SK-N-SH treated with all-trans-retinoic acid at 6 μM for 48 hours (cell line): Measurements from ENCODE around the gene USP5.
"Not testable (repeated sequence)": the region's sequence is repeated elsewhere in the genome, so short reads cannot be mapped to it uniquely, and the experiment has no call there.

Experiments used
- ATAC-seq: fragments of 200-7000 bp; cut with Tn5 transposase; 3 replicates; pipeline ENCODE4 v1.9.1; 2020; ENCODE audit warnings: mild to moderate bottlenecking, moderate library complexity
- ARNTL ChIP-seq: fragments of 450-650 bp; formaldehyde crosslinking; IDR thresholded peaks from 2 replicates; pipeline ENCODE4 v1.5.0; 2020; ENCODE audit warnings: low read depth, mild to moderate bottlenecking, moderate library complexity, borderline replicate concordance
- CSDC2 ChIP-seq: fragments of 250-450 bp; sonication (Bioruptor Pico); IDR thresholded peaks from 2 replicates; pipeline ENCODE4 v1.5.0; 2020; ENCODE audit warnings: mild to moderate bottlenecking, moderate library complexity
- GLIS3 ChIP-seq: fragments of 250-450 bp; sonication (Bioruptor Pico); IDR thresholded peaks from 2 replicates; pipeline ENCODE4 v1.5.0; 2020; ENCODE audit warnings: mild to moderate bottlenecking, moderate library complexity
- ISL1 ChIP-seq: fragments of 250-450 bp; sonication (Bioruptor Pico); IDR thresholded peaks from 2 replicates; pipeline ENCODE4 v2.1.2; 2022; ENCODE audit warnings: mild to moderate bottlenecking, moderate library complexity
- OSR1 ChIP-seq: fragments of 250-450 bp; sonication (Bioruptor Pico); IDR thresholded peaks from 2 replicates; pipeline ENCODE4 v1.8.0; 2022; ENCODE audit warnings: moderate library complexity, mild to moderate bottlenecking, inconsistent platforms
- RARB ChIP-seq: fragments of 250-450 bp; sonication (Bioruptor Pico); IDR thresholded peaks from 2 replicates; pipeline ENCODE4 v1.8.0; 2021; ENCODE audit warnings: mild to moderate bottlenecking, moderate library complexity
- SNAI2 ChIP-seq: fragments of 250-450 bp; sonication (Bioruptor Pico); IDR thresholded peaks from 2 replicates; pipeline ENCODE4 v1.5.0; 2020; ENCODE audit warnings: mild to moderate bottlenecking, moderate library complexity
- TCF4 ChIP-seq: fragments of 250-450 bp; sonication (Bioruptor Pico); IDR thresholded peaks from 2 replicates; pipeline ENCODE4 v1.8.0; 2021; ENCODE audit warnings: mild to moderate bottlenecking, moderate library complexity, borderline replicate concordance
- TOX ChIP-seq: fragments of 250-450 bp; sonication (Bioruptor Pico); IDR thresholded peaks from 2 replicates; pipeline ENCODE4 v1.8.0; 2021; ENCODE audit warnings: mild to moderate bottlenecking, moderate library complexity, borderline replicate concordance
- ZC3H10 ChIP-seq: fragments of 250-450 bp; sonication (Bioruptor Pico); IDR thresholded peaks from 2 replicates; pipeline ENCODE4 v1.5.1; 2021; ENCODE audit warnings: mild to moderate bottlenecking, moderate library complexity
- ZFP3 ChIP-seq: fragments of 250-450 bp; sonication (Bioruptor Pico); IDR thresholded peaks from 2 replicates; pipeline ENCODE4 v1.5.0; 2020; ENCODE audit warnings: mild to moderate bottlenecking, moderate library complexity
- ZFP30 ChIP-seq: fragments of 450-650 bp; formaldehyde crosslinking; IDR thresholded peaks from 2 replicates; pipeline ENCODE4 v1.5.0; 2022; ENCODE audit warnings: mild to moderate bottlenecking, moderate library complexity
- ZNF565 ChIP-seq: fragments of 450-650 bp; formaldehyde crosslinking; conservative IDR thresholded peaks from 2 replicates; pipeline ENCODE4 v1.5.0; 2020; ENCODE audit warnings: low read depth, mild to moderate bottlenecking, moderate library complexity
- ZNF8 ChIP-seq: fragments of 450-650 bp; formaldehyde crosslinking; IDR thresholded peaks from 2 replicates; pipeline ENCODE4 v1.5.0; 2020; ENCODE audit warnings: mild to moderate bottlenecking, moderate library complexity
- TF ChIP-seq, protein P1 (sequence below): fragments of 250-450 bp; sonication (Bioruptor Pico); IDR thresholded peaks from 2 replicates; pipeline ENCODE4 v1.5.1; 2020; ENCODE audit warnings: low read depth, mild to moderate bottlenecking, moderate library complexity
- TF ChIP-seq, protein P2 (sequence below): fragments of 250-450 bp; sonication (Bioruptor Pico); IDR thresholded peaks from 2 replicates; pipeline ENCODE4 v1.5.1; 2021; ENCODE audit warnings: mild to moderate bottlenecking, moderate library complexity
- TF ChIP-seq, protein P3 (sequence below): fragments of 250-450 bp; sonication (Bioruptor Pico); IDR thresholded peaks from 2 replicates; pipeline ENCODE4 v1.5.0; 2020; ENCODE audit warnings: mild to moderate bottlenecking, moderate library complexity
- TF ChIP-seq, protein P4 (sequence below): fragments of 250-450 bp; sonication (Bioruptor Pico); IDR thresholded peaks from 2 replicates; pipeline ENCODE4 v1.8.0; 2020; ENCODE audit warnings: mild to moderate bottlenecking, moderate library complexity, borderline replicate concordance
- TF ChIP-seq, protein P5 (sequence below): fragments of 250-450 bp; sonication (Bioruptor Pico); IDR thresholded peaks from 2 replicates; pipeline ENCODE4 v1.8.0; 2021; ENCODE audit warnings: low read depth, mild to moderate bottlenecking, moderate library complexity, borderline replicate concordance

USP5 gene

DNA sequence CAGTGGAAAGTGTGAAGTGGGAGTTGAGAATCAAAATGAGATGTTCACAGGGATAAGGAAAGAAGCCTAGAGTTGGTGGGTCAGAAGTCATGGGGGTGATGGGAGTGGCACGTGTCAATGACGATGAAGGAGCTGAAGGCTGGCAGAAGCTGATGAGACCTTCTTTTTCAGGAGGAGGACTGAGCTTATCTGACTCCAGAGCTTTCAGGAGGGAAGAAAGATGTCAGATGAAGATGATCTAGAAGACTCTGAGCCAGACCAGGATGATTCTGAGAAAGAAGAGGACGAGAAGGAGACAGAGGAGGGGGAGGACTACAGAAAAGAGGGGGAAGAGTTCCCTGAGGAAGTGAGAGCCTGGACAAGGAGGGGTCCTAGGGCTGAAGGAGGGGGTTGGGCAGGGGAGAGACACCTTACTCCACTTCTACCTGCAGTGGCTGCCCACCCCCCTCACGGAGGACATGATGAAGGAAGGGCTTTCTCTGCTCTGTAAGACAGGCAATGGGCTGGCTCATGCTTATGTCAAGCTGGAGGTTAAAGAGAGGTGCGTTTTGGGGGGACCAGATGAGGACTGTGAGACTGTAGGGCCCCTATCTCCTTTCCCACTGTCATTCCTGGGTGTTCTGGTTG, 53.6 kb downstream of the USP5 start (continued):
- TF ChIP-seq, protein P1, sequence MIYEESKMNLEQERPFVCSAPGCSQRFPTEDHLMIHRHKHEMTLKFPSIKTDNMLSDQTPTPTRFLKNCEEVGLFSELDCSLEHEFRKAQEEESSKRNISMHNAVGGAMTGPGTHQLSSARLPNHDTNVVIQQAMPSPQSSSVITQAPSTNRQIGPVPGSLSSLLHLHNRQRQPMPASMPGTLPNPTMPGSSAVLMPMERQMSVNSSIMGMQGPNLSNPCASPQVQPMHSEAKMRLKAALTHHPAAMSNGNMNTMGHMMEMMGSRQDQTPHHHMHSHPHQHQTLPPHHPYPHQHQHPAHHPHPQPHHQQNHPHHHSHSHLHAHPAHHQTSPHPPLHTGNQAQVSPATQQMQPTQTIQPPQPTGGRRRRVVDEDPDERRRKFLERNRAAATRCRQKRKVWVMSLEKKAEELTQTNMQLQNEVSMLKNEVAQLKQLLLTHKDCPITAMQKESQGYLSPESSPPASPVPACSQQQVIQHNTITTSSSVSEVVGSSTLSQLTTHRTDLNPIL (CRISPR knock-in tag), result no peak

DNA sequence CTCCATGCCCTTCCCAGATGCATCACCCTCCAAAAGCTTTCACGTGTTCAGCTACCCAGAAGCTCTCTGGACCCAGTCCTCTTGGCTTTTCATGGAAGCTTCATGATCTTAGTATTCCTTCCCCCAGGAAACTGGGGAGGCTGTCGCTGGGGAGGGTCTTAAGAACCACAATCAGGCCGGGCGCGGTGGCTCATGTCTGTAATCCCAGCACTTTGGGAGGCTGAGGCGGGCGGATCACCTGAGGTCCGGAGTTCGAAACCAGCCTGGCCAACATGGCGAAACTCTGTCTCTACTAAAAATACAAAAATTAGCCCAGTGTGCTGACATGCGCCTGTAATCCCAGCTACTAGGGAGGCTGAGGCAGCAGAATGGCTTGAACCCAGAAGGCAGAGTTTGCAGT, 56.2 kb downstream of the USP5 start:
- ATAC-seq, result not testable (repeated sequence)

DNA sequence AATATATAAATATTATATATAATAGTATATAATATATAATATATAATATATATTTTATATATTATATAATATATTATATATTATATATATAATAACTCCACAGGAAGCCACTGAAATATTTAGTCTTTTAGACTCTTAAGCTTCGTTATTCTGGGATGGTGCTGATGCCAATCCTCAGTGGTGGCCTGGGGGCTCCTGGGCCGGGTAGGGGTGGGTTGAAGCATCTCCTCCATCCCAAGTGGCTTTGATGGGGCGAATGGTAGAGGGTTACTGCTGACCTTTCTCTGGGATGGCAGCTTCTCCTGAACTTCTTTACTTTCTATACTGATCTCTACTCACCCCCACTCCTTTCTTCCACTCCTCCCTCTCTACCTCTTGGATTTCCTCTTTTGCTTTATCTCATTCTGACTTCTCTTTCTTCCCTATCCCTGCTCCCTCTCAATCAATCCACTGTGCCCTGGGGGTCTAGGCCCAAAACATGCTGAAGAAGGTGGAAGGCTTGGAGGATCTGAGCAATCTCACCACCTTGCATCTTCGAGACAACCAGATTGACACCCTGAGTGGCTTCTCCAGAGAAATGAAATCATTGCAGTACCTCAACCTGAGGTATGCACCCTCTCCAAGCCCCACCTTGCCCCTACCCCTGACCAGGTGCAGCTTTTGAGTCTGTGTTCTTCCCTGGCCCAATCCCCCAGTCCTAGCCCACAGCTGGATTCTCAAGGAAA, 57.6 kb downstream of the USP5 start:
- no peak for ATAC-seq
- no peak for TF ChIP-seq SNAI2 (CRISPR knock-in tag)
- no peak for TF ChIP-seq ZNF8 (CRISPR knock-in tag)
- no peak for TF ChIP-seq OSR1
- TF ChIP-seq, protein P1 (CRISPR knock-in tag), result no peak
- TF ChIP-seq ZC3H10 (CRISPR knock-in tag), result no peak
- no peak for TF ChIP-seq ZNF565 (CRISPR knock-in tag)
- TF ChIP-seq, protein P2, sequence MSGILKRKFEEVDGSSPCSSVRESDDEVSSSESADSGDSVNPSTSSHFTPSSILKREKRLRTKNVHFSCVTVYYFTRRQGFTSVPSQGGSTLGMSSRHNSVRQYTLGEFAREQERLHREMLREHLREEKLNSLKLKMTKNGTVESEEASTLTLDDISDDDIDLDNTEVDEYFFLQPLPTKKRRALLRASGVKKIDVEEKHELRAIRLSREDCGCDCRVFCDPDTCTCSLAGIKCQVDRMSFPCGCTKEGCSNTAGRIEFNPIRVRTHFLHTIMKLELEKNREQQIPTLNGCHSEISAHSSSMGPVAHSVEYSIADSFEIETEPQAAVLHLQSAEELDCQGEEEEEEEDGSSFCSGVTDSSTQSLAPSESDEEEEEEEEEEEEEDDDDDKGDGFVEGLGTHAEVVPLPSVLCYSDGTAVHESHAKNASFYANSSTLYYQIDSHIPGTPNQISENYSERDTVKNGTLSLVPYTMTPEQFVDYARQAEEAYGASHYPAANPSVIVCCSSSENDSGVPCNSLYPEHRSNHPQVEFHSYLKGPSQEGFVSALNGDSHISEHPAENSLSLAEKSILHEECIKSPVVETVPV (CRISPR knock-in tag), result no peak
- no peak for TF ChIP-seq GLIS3 (CRISPR knock-in tag)
- no peak for TF ChIP-seq ZFP3 (CRISPR knock-in tag)
- TF ChIP-seq RARB, result no peak
- TF ChIP-seq, protein P3, sequence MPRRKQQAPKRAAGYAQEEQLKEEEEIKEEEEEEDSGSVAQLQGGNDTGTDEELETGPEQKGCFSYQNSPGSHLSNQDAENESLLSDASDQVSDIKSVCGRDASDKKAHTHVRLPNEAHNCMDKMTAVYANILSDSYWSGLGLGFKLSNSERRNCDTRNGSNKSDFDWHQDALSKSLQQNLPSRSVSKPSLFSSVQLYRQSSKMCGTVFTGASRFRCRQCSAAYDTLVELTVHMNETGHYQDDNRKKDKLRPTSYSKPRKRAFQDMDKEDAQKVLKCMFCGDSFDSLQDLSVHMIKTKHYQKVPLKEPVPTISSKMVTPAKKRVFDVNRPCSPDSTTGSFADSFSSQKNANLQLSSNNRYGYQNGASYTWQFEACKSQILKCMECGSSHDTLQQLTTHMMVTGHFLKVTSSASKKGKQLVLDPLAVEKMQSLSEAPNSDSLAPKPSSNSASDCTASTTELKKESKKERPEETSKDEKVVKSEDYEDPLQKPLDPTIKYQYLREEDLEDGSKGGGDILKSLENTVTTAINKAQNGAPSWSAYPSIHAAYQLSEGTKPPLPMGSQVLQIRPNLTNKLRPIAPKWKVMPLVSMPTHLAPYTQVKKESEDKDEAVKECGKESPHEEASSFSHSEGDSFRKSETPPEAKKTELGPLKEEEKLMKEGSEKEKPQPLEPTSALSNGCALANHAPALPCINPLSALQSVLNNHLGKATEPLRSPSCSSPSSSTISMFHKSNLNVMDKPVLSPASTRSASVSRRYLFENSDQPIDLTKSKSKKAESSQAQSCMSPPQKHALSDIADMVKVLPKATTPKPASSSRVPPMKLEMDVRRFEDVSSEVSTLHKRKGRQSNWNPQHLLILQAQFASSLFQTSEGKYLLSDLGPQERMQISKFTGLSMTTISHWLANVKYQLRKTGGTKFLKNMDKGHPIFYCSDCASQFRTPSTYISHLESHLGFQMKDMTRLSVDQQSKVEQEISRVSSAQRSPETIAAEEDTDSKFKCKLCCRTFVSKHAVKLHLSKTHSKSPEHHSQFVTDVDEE (CRISPR knock-in tag), result no peak
- no peak for TF ChIP-seq TCF4 (CRISPR knock-in tag)
- TF ChIP-seq, protein P4, sequence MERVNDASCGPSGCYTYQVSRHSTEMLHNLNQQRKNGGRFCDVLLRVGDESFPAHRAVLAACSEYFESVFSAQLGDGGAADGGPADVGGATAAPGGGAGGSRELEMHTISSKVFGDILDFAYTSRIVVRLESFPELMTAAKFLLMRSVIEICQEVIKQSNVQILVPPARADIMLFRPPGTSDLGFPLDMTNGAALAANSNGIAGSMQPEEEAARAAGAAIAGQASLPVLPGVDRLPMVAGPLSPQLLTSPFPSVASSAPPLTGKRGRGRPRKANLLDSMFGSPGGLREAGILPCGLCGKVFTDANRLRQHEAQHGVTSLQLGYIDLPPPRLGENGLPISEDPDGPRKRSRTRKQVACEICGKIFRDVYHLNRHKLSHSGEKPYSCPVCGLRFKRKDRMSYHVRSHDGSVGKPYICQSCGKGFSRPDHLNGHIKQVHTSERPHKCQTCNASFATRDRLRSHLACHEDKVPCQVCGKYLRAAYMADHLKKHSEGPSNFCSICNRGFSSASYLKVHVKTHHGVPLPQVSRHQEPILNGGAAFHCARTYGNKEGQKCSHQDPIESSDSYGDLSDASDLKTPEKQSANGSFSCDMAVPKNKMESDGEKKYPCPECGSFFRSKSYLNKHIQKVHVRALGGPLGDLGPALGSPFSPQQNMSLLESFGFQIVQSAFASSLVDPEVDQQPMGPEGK (CRISPR knock-in tag), result no peak
- TF ChIP-seq CSDC2 (CRISPR knock-in tag), result no peak
- no peak for TF ChIP-seq ARNTL (CRISPR knock-in tag)
- TF ChIP-seq ISL1, result no peak
- no peak for TF ChIP-seq TOX (CRISPR knock-in tag)
- TF ChIP-seq, protein P5, sequence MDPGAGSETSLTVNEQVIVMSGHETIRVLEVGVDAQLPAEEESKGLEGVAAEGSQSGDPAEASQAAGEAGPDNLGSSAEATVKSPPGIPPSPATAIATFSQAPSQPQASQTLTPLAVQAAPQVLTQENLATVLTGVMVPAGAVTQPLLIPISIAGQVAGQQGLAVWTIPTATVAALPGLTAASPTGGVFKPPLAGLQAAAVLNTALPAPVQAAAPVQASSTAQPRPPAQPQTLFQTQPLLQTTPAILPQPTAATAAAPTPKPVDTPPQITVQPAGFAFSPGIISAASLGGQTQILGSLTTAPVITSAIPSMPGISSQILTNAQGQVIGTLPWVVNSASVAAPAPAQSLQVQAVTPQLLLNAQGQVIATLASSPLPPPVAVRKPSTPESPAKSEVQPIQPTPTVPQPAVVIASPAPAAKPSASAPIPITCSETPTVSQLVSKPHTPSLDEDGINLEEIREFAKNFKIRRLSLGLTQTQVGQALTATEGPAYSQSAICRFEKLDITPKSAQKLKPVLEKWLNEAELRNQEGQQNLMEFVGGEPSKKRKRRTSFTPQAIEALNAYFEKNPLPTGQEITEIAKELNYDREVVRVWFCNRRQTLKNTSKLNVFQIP (CRISPR knock-in tag), result no peak
- no peak for TF ChIP-seq ZFP30 (CRISPR knock-in tag)
- TF ChIP-seq, all 23 proteins: peak for 0
